Adipocyte (in vitro differentiated cells): ENCODE data around the gene GCGR.

Experiments used
- DNase-seq: peaks from one replicate; pipeline ENCODE4 v3.0.0-alpha.2; 2015; ENCODE audit warnings: low read depth
- H3K27me3 ChIP-seq: replicated peaks from 2 replicates; pipeline ENCODE4 v1.7.0; 2013; ENCODE audit warnings: mild to moderate bottlenecking, low read length, moderate library complexity; ENCODE audit not compliant: control insufficient read depth, insufficient read depth
- H3K36me3 ChIP-seq: 2 replicates; pipeline ENCODE4 v1.7.0; 2013; ENCODE audit warnings: low read length, mild to moderate bottlenecking, moderate library complexity; ENCODE audit not compliant: control insufficient read depth, insufficient read depth, severe bottlenecking
- H3K4me1 ChIP-seq: 2 replicates; pipeline ENCODE4 v1.7.0; 2013; ENCODE audit warnings: mild to moderate bottlenecking, low read length, moderate library complexity; ENCODE audit not compliant: control insufficient read depth, insufficient read depth
- H3K4me3 ChIP-seq: 2 replicates; pipeline ENCODE4 v1.7.0; 2013; ENCODE audit warnings: mild to moderate bottlenecking, low read length, moderate library complexity
- H3K9ac ChIP-seq: 2 replicates; pipeline ENCODE4 v1.7.0; 2013; ENCODE audit warnings: mild to moderate bottlenecking, low read length, moderate library complexity
- H3K9me3 ChIP-seq: 2 replicates; pipeline ENCODE4 v1.7.0; 2013; ENCODE audit warnings: mild to moderate bottlenecking, low read length, moderate library complexity; ENCODE audit not compliant: control insufficient read depth

GCGR gene

GRCh38 chr17:81824595-81824994, 20.6 kb downstream of the GCGR start:
- no peak for DNase-seq
- no peaks in the 10 kb centered on the region for H3K9me3 ChIP-seq
- no peak overlapping the region for H3K4me3 ChIP-seq
- peaks cover 7% of the 10 kb centered on the region for H3K36me3 ChIP-seq
- H3K4me1 ChIP-seq = peaks cover 18% of the 10 kb centered on the region
- H3K9ac ChIP-seq = no peak overlapping the region
- peaks cover under 1% of the 10 kb centered on the region for H3K27me3 ChIP-seq

- DNase-seq = no peak
Observed at GRCh38 chr17:81825841-81826466, 22.0 kb downstream of the GCGR start.

DNA sequence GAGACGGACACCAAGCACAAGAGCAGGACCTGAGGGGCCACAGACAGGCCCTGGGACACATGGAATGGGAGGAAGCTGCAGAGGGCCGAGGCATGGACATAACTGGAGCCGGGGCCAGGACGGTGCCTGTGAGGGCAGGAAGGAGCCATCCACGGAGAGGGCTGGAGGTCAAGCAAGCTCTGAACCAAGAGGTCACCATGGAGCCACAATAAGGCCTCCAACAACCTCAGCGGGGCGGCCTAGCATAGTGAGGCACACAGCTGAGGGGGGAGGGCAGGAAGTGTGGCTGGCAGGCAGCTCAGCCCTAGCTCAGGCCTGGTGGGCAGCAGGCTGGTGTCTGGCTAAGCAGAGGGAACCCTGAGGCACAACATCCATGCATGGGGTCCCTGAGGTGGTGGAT, 24.7 kb downstream of the GCGR start:
- Histone ChIP-seq H3K9me3 (no peaks in the 10 kb centered on the region), H3K4me1 (peaks cover 22% of the 10 kb centered on the region), H3K27me3 (no peaks in the 10 kb centered on the region), H3K4me3 (no peak overlapping the region), H3K36me3 (peaks cover 5% of the 10 kb centered on the region), H3K9ac (no peak overlapping the region)
- no peak for DNase-seq

More at GRCh38 chr17:81825841-81826466, 22.0 kb downstream of the GCGR start:
- H3K9me3 ChIP-seq = no peaks in the 10 kb centered on the region
- H3K9ac ChIP-seq = no peak overlapping the region
- H3K27me3 ChIP-seq = no peaks in the 10 kb centered on the region
- H3K4me1 ChIP-seq = peaks cover 18% of the 10 kb centered on the region
- peaks cover 7% of the 10 kb centered on the region for H3K36me3 ChIP-seq
- no peak overlapping the region for H3K4me3 ChIP-seq

GRCh38 chr17:81829858-81830257, 25.9 kb downstream of the GCGR start:
- no peaks in the 10 kb centered on the region for H3K9me3 ChIP-seq
- H3K27me3 ChIP-seq = no peaks in the 10 kb centered on the region
- H3K9ac ChIP-seq = no peak overlapping the region
- no peaks in the 10 kb centered on the region for H3K36me3 ChIP-seq
- DNase-seq = no peak
- no peak overlapping the region for H3K4me3 ChIP-seq
- peaks cover 26% of the 10 kb centered on the region for H3K4me1 ChIP-seq

GRCh38 chr17:81831563-81831956, 27.6 kb downstream of the GCGR start:
- Histone ChIP-seq H3K4me3 (peak overlapping the region; percentile 83), H3K36me3 (no peaks in the 10 kb centered on the region), H3K9me3 (no peaks in the 10 kb centered on the region), H3K9ac (peak overlapping the region; percentile 91), H3K27me3 (no peaks in the 10 kb centered on the region), H3K4me1 (peaks cover 19% of the 10 kb centered on the region)
- no peak for DNase-seq

DNA sequence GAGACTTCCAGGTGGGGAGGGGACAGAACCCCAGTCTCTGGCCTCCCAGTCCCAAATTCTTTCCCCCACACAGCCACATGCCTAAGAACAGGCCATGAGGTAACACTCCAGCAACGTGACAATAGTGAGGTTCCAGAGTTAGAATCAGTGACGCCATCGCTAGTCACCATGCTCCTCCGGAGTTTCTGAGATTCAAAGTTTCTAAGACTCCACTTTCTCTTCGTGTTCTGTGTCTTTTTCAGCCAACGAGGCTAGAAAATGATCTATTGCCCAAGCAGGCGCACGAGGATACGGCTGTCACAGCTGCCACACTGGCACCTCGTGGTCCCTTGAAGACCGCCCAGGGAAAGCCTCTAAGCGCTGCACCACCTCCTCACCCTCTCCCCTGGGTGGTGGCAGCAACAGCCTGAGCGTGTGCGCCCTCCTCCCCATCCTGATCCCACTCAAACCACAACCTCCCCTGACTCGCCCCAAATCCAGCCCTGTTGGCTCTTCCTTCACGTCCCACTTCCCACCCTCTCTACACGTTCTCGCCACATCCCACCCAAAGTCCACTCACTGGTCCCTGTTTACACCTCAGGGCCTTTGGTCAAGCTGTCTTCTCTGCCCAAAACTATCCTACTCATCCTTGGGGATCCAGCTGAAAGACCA, 28.1 kb downstream of the GCGR start:
- H3K4me1 ChIP-seq = peaks cover 19% of the 10 kb centered on the region
- H3K9ac ChIP-seq = peak overlapping the region; percentile 91
- no peaks in the 10 kb centered on the region for H3K36me3 ChIP-seq
- H3K4me3 ChIP-seq = peak overlapping the region; percentile 83
- no peaks in the 10 kb centered on the region for H3K9me3 ChIP-seq
- H3K27me3 ChIP-seq = no peaks in the 10 kb centered on the region
- DNase-seq = peak; percentile 30

GRCh38 chr17:81832608-81833159, 28.7 kb downstream of the GCGR start:
- H3K9me3 ChIP-seq = no peaks in the 10 kb centered on the region
- no peaks in the 10 kb centered on the region for H3K36me3 ChIP-seq
- H3K9ac ChIP-seq = peak overlapping the region; percentile 91
- DNase-seq = peak; percentile 68
- H3K4me3 ChIP-seq = peak overlapping the region; percentile 83
- H3K27me3 ChIP-seq = no peaks in the 10 kb centered on the region
- peaks cover 19% of the 10 kb centered on the region for H3K4me1 ChIP-seq

GRCh38 chr17:81833160-81833920, 29.4 kb downstream of the GCGR start, which contains the start of gene MCRIP1:
Gene MCRIP1, minus strand, starts transcription at chr17:81833291. Its CDS starts 8,785 bp downstream, at chr17:81824506.
- Histone ChIP-seq H3K36me3 (no peaks in the 10 kb centered on the region), H3K4me3 (peak within 1 kb of the TSS; percentile 86), H3K9me3 (no peaks in the 10 kb centered on the region), H3K9ac (peak within 1 kb of the TSS; percentile 92), H3K27me3 (no peaks in the 10 kb centered on the region), H3K4me1 (peaks cover 19% of the 10 kb centered on the region)
- peak; percentile 98 for DNase-seq

DNA sequence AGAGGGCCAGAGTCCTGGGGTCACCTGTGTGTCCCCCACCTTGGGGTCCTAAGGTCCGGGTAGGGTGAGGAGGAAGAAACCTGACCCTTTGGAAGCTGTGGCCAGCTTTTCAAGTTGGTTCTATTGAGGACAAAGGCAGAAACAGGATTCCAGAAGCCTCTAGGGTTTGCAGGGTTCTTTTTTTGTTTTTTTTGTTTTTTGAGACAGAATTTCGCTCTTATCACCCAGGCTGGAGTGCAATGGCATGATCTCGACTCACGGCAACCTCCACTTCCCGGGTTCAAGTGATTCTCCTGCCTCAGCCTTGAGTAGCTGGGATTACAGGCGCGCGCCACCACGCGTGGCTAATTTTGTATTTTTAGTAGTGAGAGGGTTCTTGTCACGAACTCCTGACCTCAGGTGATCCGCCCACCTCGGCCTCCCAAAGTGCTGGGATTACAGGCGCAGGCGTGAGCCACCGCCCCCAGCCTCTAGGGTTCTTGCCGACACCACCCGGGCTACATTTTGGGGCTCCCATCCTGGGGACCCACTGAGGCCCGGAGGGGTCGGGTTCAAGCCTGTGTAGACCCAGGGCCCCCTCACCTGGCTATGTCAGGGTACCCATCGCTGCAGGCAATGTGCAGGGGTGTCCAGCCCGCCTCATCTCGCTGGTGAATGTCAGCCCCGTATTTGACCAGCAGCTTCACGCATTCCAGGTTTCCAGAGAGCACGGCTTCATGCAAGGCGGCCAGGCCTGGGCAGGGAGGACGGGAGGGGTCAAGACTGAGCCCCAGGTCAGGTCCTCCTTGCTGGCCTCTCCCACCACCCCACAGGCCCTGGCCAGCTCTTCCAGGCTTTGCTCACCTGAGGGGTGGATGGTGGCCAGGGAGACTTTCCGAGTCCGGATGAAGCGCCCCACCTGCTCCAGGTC, 30.2 kb downstream of the GCGR start:
- DNase-seq = no peak
- Histone ChIP-seq H3K4me3 (peak overlapping the region; percentile 86), H3K9ac (peak overlapping the region; percentile 92)

DNA sequence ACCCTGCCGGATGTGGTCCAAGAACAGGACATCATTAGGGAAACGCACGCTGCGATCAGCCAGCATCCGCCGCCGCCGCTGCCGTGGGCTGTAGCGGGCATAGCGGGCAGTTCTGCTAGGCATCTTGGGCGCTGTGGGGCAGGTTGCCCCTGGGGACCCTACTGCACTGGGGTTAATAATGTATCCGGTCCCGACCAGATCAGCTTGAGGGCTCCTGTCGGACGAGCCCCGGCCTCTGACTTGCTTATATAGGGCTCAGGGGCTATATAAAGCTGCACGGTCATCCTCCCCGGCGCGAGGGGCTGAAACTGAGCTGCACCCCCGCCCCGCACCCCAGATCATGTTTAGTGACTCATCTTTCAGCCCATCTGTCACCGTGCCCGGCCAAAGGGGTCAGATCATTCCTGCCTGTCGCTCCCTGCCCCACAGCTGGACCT, 30.9 kb downstream of the GCGR start, which contains the start of gene PPP1R27:
TSS of gene PPP1R27 (minus strand) at position 220 of the 437 bp plus-strand sequence. CDS start at position 123, 97 bp downstream.
- no peaks in the 10 kb centered on the region for H3K27me3 ChIP-seq
- H3K4me1 ChIP-seq = peaks cover 19% of the 10 kb centered on the region
- no peaks in the 10 kb centered on the region for H3K9me3 ChIP-seq
- H3K36me3 ChIP-seq = no peaks in the 10 kb centered on the region
- H3K4me3 ChIP-seq = peak within 1 kb of the TSS; percentile 86
- H3K9ac ChIP-seq = peak within 1 kb of the TSS; percentile 92
- no peak for DNase-seq

More for the DNA sequence above, 30.2 kb downstream of the GCGR start:
- Histone ChIP-seq H3K9me3 (no peaks in the 10 kb centered on the region), H3K4me1 (peaks cover 19% of the 10 kb centered on the region), H3K36me3 (no peaks in the 10 kb centered on the region), H3K27me3 (no peaks in the 10 kb centered on the region)
